Effector CD4-positive, alpha-beta T cell (primary cell): ENCODE data around the gene COL21A1.

Experiments
- DNase-seq: peaks from one replicate; pipeline ENCODE4 v3.0.0-alpha.2; 2020

The COL21A1 gene

DNA sequence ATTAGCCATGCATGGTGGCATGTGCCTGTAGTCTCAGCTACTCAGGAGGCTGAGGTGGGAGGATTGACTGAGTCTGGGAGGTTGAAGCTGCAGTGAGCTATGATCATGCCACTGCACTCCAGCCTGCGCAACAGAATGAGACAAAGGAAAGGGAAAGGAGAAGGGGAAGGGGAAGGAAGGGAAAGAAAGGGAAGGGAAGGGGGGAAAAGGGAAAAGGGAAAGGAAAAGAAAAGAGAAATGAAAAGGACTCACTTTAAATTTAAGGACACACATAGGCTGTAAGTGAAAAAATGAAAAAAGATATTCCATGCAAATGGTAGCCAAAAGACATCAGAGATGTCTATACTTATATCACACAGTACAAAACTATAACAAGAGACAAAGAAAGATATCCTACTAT is 74.2 kb downstream of the COL21A1 start:
- DNase-seq: no peak

DNA sequence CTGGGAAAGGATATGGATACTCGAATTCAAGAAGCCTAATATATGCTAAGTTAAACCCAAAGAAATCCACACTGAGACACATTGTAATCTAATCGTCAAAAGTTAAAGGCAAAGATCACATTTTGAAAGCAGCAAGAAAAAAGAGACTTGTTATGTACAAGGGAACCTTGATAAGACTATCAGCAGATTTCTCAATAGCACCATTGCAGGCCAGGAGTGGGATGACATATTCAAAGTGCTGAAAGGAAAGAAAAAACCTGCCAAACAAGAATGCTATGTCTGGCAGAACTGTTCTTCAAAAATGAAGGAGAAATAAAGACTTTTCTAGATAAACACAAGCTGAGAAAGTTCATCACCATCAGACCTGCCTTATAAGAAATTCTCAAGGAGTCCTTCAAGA is 75.2 kb downstream of the COL21A1 start:
- no peak for DNase-seq

DNA sequence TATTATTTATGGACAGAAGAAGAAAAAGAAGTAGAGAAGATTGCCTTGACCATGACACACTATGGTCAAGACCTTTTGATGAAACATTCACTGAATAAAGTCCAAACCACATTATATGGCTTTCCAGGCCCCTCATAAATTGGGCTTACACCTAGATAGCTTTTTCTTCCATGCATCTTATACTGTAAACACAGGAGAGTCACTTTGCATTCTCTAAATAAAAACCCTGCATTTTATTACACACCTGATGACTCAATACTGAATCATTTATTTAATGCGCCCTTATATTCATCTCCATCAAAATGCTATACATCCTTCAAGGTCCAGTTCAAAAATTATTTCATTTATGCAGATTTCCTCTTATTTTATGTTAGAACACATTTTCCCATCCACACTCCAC is 78.0 kb downstream of the COL21A1 start:
- no peak for DNase-seq

DNA sequence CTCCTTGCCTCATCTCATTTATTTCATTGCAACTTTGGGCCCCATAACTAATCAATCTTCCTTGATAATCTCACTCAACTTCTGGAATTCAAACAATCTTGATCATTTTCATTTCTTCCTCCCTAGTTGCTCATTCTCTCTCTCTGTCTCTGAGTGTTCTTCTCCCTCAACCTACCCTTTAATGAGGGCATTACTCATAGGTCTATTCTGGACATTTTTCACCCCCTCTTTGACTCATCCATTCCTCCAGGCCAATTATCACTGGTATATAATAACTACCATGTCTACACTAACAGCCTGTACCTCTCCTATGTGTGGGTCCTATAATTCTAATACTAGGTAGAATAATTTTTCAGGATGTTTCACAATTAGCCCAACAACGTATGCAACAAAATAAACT is 78.8 kb downstream of the COL21A1 start:
- no peak for DNase-seq

DNA sequence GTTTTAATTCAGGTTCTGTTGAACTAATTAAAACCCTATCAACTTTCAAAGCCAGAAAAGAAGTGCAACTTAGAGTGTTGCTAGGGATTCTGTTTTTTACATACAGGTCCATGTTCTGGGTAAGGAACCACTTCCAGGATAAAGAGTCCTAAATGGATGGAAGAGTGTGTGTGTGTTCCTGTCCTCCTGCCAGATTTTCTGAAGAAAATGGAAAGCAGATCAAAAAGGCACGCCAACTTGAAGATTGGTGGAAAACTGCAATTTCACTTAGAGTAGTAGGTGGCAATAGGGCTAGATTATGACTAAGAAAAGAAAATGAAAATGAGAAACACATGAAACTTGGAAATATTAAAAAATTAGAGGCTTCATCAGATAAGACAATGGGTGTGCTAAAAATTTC is 85.3 kb downstream of the COL21A1 start:
- DNase-seq: no peak

DNA sequence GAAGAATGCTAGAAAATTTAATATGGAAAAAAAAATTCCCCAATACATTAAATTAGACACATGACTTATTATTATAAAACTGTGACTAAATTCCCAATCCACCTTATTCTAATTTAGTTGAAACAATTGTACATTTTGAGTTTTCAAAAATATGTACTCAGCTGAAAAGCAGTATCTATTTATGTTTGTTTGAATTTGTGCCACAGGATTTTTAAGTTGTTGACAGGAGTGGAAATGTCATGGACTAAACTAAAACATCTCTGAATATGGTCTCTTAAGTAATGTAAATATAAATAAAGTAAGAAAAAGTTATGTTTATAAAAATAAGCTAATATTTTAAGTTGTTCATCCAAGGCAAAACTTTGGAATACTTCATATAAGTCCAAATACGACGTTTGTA is 86.9 kb downstream of the COL21A1 start:
- DNase-seq: no peak

DNA sequence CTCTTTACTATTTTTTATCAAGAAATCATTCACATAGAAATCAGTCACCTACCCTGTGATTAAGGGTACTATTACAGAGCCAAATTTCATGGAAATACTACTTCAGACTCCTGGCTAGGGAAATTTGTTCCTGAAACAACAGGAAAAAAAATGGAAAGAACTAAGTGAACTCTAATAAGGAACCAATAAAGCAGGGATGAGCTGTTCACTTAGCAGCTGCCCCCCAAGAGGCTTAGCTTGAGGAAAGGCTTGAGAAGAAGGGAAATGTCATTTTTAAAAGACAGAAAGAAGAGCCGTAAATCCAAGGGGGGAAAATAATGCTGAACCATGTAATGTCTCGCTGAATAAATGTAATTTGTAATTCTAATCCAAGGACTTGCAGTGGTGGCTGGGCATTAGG is 88.8 kb downstream of the COL21A1 start:
- DNase-seq: no peak

DNA sequence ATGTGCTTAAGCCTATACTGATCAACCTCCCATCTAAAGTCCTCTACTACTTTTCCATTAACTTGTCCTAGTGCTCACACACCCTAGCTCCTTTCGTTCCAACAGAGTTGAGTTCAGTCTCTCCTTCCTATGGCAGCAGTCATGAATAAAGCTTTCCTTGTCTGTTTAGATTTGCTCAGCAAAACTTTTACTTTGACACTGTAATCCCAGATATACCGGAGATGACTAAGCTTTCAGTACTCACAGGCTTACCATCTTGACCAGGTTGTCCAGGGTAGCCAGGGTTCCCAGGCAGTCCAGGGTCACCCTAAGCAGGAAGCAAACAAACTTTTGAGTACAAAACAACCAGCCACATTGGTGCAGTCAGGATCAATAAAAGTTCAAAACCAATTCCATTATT is 90.7 kb downstream of the COL21A1 start:
- no peak for DNase-seq

DNA sequence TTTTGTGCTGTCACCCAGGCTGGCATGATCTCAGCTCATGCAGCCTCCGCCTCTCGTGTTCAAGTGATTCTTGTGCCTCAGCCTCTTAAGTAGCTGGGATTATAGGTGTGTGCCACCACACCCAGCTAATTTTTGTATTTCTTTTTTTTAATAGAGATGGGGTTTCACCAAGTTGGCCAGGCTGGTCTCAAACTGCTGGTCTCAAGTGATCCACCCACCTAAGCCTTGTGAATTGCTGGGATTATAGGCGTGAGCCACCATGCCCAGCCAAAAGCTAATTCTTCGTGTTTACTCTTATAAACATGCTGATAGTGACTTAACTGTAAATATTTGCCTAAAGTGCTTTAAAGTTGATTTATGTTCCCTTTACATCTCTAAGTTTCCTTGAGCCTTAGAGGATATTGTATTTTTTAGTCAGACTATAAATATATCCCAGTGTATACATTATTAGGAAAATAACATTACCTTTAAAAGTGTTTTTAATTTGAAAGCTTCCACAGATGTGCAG is 91.7 kb downstream of the COL21A1 start:
- DNase-seq: no peak

DNA sequence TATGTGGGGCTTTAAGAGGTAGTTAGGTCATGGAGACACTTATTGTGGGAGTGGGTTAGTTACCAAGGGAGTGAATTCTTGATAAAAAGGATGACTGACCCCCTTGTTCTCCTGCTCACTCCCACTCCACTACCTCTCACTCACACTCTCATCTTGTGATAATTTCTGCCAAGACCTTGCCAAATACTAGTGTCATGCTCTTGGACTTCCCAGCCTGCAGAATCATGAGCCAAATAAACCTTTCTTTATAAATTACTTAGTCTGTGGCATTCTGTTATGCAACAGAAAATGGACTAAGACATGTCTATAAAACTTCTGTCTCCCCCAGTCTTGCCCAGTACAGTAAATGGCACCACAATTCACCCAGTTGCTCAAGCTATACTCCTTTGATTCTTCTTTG is 93.3 kb downstream of the COL21A1 start:
- DNase-seq: no peak

DNA sequence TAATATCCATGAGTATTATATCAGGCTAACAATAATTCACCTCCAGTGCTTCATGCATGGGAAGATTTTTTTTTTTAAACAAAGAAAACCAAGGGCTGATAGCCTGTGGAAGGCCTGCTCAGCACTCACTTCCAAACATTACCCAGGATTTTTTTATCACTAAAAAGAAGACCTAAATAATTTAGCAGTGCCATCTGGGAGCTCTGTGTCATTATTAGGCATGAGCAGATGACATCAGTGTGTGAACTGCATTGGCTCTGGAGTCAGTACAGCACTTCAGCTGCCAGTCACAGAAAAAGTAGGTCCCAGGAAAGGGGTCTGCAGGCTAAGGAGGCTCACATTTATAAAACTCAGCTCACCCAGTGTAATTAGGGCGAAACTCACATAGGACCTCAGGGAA is 94.8 kb downstream of the COL21A1 start:
- DNase-seq: no peak

DNA sequence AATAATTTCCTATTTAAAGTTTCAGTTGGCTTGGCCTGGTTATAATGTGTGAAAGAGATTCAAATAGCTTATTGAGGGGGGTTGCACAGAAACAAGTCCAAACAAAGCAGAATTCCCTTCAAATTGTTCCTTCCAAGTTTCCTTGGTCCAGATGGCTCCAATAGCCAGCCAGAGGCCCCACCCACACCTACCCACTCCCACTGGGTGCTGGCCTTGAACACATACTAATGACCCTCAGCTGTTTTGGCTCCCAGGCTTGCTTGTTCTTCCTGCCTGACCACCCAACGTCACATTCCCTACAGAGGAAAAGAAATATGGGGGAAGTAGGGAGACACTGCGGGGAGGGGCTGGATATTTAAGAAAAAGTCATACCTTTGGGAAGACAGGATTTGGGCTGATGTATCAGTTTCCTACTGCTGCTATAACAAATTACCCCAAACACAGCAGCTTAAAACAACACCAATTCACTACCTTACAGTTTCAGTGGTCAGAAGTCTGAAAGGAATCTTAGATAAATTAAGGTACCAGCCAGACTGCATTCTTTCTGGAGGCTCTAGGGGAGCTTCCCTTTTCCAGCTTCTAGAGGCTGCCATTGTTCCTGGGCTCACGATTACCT is 95.7 kb downstream of the COL21A1 start:
- no peak for DNase-seq

DNA sequence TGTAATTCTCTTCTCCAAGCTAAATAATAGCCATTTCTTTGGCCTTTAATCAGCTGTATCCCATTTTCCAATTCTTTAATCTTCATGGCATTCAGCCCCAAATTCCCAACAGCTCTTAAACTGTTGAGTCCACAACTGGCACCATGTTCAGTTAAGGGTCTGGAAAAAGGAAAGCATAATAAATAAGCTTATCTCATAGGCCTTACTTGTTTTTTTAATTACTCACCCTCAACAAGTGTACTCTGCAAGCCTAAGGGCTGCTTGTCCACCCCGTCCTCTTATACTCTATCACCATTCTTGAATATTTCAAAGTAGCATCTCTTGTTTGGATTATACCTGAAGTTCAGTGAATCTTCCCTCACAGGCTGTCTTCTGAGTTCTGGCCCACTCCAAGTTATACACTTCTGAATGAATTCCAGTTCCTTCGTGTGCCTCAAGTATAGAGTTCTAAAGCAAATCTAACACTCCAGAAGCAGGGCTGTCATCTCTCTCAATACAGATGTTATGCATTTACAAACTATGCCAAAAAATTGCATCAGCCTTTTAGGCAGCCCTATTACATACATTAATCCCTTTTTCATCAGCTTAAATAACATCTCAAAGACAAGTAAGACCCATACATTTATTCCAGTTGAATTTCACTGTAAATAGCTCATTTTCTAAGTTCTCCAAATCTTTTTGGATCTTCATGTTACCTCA is 98.7 kb downstream of the COL21A1 start:
- DNase-seq: no peak

DNA sequence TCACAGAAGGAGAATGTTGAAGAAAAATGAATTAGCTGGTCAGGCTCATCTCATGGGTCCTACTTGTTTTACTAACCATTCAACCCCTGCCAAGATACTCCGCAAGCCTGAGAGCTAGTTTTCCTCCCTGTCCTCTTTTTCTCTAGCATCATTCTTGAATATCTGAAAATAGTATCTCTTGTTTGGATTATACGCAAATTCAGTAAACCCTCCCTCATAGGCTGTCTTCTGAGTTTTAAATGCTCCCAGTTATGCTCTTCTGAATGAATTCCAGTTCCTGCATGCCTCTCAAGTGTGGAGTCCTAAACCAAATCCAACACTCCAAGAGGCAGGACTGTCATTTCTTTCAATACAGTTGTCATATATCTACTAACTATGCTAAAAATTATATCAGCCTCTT is 99.6 kb downstream of the COL21A1 start:
- DNase-seq: no peak

DNA sequence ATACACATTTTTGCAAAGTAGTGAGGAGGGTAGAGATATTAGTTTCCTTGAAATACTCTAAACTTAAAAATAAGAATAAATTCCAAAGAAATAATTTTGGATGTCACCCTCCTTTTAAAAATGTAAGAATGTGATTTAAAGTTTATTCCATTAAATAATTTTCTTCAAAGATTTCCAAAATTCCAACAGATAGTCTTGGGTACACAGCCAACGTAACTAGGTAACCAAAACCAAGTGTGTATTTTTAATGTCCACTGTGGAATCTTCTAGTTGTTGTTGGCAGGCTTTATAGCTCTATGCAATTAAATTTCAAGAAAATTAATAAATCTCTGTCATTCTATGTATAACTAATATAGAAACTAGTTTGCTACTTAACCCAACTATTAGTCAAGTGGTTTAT is 101.3 kb downstream of the COL21A1 start:
- DNase-seq: no peak

DNA sequence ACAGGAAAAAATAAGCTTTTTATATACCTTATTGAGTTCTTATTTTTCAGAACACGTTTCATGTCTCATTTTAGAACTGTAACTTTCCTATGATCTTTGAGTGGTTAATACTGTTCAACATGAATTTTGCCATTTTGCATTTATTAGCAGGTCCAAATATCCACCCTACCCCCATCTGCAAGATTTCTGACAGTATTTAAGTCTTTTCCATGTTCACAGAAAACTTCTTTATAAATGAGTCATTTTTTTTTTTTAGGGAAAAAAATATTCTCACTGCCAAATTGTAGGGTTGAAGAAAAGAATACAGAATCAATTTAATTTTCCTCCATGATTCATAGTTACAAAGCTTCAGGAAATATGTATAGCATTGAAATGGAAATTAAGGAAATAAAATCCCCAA is 101.8 kb downstream of the COL21A1 start:
- DNase-seq: no peak

DNA sequence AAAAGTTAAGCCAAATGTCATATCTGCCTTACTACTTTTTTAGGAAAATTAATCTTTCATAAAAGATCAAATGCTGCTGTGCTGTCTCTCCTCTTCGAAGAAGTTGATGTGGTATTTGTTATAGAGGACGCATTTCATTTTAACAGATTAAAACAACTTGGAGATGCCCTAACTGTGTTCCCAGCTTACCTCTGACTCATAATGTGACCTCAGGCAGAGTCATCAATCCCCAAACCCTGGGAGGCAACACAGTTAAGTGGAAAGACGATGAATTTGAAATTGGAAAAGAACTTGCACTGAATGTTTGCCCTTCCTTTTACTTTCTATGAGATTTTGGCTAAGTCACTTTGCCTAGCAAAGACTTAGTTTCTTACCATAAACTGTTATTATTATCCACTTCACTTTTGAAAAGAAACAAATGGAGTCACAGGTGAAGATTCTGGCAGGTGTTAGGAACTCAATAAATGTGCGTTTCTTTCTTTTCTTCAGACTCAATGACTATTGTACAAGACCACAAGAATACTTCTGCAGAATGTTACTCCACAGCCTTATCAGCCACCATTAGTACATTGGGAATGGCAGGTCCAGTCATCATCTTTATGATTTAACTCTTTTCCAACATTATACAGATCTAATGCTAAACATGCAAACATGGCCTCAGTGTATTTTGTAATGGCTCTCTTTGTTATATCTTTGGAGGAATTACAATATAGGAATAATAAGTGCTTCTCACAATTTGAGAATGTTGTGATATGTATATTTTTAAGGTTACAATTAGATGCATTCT is 102.6 kb downstream of the COL21A1 start:
- no peak for DNase-seq

DNA sequence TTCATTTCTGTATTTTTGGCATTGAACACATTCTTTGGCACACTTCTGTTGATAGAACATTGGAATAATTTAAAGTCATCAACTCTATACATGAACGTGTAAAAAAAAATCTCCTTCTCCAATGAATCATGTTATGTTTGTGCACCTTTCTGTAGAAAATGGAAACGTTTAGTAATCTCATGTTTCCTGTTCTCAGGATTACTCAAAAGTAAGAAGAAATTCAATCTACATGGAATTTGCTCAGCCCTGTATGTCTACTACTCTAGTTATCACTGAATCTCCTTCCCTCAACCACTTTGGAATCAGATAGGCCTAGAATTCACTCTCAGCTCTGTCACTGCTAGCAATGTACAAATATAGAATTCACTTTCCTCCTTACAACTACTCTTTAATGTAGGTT is 103.6 kb downstream of the COL21A1 start:
- no peak for DNase-seq

DNA sequence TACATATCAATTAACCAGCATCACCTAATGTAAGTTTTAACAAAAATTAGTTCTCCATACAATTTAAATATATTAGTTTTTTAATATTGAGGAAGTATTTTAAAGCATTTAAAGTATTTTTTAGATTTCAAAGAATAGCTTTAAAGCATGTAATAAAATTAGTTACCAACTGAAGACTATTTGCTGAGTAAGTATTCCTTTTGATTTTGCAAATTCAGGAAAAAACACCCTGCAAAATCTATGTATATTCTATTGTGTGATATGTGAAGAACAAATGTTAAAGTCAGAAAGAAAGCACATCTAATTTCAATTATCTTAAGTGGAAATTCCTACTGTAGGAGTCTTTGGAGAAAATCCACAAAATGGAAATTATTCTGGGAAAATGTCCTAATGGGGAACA is 107.3 kb downstream of the COL21A1 start:
- DNase-seq: no peak

DNA sequence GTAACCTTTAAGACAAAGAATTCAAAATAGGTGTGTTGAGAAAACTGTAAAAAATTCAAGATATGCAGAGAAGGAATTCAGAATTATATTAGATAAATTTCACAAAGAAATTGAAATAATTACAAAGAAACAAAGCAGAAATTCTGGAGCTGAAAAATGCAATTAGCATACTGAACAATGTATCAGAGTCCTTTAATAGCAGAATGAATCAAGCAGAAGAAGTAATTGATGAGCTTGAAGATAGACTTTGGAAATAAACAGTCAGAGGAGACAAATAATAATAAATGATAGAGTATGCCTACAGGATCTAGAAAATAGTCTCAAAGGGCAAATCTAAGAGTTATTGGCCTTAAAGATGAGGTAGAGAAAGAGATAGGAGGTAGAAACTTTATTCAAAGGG is 131.7 kb downstream of the COL21A1 start:
- no peak for DNase-seq

DNA sequence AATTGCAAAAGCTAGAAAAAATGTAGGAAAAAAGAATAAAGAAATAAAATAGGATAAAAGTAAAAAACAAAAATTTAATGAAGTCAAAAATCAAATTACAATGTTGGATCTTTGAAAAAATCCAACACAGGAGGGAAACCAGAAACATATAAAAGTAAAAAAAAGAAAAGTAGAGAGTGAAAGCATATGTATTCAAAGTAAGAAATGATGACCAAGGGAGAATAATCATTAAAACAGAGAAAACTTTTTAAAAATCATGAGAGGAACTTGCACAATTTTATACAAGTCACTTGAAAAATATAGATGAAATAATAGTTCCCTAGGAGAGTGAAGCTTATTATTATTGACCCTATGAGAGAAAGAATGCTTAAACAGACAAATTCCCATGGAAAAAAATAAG is 138.2 kb downstream of the COL21A1 start:
- DNase-seq: no peak

DNA sequence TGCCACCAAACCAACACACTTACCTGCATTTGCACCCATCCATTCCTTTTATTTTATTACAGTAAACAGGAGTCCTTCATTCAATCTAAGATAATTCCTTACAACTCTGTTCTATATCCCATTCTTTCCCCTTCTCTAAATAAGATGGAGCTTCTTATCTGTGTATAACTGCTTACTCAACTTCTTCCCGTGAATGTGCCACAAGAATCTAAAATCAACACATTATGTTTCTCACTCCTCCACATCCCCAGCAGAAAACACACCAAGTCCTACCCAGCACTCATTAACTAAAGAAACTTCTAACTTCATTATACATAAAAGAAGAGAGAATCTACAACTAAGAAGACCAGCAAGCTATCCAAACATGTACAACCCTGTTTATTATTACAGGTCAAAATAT is 141.1 kb downstream of the COL21A1 start:
- DNase-seq: no peak

DNA sequence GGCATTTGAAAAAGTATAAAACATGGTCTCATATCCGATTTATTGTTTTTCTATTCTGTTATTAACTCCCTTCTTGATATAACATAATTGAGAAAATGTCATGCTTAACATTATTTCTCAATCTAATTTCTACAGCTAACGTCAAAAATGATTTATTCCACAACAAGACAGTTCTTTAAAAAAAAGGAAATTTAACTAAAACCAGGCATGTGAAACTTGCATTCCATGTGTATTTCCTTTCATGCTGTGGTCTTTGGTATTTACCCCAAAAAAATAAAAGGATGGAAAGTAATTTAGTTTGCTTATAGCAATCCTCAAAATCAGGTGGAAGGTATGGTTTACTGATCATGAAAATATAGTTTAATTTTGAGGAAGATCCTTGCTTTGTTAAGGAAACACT is 142.8 kb downstream of the COL21A1 start:
- no peak for DNase-seq

DNA sequence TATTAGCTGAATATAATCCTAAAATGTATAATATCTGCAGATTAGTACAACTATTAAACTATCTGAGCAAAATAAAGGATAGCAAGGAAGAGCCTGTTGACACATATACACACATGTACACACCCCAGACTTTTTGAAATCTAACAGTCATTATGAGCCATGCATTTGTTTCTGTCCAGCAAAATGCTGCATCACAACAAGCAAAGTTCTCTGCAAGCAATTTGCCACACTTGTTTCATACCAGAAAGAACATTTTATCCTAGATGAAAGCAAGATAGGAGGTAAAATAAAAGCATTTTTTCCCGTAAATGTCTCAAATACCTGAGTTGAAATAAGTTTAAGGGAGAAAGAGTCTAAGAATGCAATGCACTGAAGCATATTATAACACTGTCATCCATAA is 145.2 kb downstream of the COL21A1 start:
- no peak for DNase-seq
